ENCODE measurements around the gene SLC4A3.
A peak's percentile ranks its signal among the peaks of the same experiment; 100 is the strongest.

Gene SLC4A3, protein sequence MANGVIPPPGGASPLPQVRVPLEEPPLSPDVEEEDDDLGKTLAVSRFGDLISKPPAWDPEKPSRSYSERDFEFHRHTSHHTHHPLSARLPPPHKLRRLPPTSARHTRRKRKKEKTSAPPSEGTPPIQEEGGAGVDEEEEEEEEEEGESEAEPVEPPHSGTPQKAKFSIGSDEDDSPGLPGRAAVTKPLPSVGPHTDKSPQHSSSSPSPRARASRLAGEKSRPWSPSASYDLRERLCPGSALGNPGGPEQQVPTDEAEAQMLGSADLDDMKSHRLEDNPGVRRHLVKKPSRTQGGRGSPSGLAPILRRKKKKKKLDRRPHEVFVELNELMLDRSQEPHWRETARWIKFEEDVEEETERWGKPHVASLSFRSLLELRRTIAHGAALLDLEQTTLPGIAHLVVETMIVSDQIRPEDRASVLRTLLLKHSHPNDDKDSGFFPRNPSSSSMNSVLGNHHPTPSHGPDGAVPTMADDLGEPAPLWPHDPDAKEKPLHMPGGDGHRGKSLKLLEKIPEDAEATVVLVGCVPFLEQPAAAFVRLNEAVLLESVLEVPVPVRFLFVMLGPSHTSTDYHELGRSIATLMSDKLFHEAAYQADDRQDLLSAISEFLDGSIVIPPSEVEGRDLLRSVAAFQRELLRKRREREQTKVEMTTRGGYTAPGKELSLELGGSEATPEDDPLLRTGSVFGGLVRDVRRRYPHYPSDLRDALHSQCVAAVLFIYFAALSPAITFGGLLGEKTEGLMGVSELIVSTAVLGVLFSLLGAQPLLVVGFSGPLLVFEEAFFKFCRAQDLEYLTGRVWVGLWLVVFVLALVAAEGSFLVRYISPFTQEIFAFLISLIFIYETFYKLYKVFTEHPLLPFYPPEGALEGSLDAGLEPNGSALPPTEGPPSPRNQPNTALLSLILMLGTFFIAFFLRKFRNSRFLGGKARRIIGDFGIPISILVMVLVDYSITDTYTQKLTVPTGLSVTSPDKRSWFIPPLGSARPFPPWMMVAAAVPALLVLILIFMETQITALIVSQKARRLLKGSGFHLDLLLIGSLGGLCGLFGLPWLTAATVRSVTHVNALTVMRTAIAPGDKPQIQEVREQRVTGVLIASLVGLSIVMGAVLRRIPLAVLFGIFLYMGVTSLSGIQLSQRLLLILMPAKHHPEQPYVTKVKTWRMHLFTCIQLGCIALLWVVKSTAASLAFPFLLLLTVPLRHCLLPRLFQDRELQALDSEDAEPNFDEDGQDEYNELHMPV

DNA sequence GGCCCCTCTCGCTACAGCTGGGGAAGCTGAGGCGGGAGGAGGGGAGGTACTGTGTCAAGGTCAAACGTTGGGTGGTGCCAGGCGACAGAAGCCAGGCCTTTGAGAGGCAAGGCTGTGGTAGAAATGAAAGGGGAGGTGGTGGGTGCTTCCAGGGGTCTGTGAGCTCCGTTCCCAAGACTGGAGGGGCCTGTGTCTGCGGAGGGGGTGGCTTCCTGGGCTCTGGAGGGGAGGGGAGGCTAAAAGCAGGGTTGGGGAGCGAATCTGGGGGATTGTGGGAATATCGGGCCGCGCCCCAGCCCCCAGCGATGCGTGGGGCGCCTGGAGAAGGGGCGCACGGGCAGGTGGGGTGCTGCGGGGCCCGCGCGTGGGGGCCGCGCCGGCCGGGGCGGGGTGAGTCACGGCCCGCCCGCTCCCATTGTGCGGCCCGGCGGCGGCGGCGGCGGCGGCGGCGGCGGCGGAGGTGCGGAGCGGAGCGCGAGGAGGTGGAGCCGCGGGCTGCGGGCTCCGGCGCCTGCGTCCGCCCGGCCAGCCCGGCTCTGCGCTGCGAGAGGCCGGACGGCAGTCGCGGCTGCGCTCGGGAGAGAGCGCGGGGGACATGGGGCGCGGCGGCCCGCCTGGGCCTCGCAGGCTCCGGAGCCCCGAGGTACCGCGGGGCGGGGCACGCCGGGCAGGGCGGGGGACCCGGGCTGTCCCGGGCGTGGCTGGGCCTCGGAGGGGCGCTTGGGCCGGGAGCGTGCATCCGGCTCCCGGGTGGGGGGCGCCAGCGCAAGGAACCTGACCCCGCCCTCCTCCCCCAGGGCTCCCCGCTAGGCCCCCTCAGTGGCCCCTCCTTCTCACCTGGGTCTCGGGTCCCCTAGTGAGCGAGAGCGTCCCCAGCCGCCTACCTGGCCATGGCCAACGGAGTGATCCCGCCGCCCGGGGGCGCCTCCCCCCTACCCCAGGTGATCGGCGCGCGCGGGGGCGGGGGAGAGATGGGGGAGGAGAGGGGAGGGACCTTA, at the start of gene SLC4A3:
TSS of gene SLC4A3 (plus strand) at position 528 of the 998 bp plus-strand sequence. CDS start at position 891, 363 bp downstream.
- DNase-seq = peak in 1 of 2 experiments; percentile 8

DNA sequence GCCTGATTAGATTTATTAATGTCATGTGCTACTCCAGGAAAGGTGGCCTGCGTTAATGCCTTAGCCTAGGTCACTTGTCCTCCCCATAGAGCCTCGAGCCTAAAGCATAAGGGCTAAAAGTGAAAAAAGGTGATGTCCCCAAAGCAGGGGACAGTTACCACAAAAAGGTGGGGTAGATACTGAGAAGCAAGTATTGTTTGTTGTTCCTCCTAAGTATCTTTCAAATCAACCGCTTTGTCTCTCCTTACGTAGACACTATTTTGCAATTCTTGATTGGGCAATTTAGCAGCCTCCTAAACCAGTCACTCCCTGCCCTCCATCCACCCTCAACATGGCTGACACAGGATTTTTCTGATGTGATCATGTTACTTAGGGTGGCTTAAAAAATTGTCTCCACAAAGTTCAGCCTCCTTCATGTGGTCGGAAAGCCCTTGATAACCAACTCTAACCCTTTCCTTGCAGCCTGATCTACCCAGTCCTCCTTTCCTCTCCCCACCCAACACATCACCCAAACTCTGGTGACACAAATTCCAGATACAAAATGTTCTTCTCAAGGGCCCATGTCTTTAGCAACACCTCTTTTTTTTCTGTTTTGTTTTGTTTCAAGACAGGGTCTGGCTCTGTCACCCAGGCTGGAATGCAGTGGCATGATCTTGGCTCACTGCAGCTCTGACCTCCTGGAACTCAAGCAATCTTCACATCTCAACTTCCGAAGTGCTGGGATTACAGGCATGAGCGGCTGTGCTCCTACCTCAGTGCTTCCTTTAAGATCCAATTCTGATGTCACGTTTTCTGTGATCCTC, 48.4 kb upstream of the SLC4A3 start:
- DNase-seq = no peak

DNA sequence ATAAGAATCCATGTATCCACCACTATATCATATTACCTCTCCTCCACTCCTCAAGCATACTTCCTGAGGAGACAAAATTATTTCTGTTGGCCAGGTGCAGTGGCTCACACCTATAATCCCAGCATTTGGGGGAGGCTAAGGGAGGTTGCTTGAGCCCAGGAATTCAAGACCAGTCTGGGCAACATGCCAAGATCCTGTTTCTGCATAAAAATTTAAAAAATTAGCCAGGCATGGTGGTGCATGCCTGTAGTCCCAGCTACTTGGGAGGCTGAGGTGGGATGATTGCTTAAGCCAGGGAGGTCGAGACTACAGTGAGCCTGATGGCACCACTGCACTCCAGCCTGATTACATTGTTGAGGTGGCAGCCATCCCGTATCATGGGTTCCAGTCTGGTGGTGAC, 46.1 kb upstream of the SLC4A3 start:
- no peak for DNase-seq

DNA sequence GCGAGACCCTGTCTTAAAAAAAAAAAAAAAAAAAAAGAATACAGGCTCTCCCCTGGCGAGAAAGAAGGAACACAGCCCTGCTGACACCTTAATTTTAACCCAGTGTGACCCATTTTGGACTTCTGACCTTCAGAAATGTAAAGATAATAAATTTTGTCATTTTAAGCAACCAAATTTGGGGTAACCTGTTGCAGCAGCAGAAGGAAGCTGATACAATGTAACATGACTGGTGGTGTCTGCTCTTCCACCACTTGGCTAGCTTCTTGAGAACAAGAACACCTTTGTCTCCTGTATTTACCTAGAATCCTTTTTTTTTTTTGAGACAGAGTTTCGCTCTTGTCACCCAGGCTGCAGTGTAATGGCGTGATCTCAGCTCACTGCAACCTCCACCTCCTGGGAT, 36.3 kb upstream of the SLC4A3 start:
- no peak for DNase-seq

DNA sequence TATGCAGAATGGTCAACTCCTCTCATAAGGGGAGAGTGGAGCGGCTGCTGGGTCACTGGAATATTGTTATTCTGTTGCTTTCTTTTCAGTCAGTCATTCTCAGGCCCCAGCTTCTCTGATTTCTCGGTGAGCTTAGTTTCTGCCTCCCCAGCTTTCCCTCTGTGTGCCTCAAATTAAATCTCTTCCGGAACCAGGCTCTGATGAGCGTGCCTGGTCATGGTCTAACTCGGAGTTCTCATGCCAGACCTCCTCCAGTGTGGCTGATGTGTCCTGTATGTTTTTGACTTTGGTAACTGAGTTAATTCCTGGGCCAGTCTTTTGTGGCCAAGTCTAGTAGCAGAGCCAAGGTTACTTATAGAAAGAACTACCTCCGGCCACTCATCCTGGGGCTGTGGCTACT, 34.7 kb upstream of the SLC4A3 start:
- DNase-seq = no peak

DNA sequence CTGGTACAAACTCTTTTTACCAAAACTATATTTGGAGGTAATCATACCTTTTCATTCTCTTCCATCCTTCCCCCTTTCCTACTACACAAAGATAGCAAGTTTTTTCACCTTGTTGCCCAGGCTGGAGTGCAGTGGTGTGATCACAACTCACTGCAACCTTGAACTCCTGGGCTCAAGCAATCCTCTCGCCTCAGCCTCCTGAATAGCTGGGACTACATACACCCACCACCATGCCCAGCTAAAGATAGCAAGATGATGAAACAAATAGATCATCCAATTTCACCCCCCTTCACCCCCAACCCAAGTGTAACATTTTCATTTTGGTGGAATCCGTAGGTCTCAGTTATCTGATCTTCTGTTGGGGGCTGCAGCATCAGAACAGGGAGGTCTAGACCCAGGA, 34.3 kb upstream of the SLC4A3 start:
- DNase-seq = no peak

DNA sequence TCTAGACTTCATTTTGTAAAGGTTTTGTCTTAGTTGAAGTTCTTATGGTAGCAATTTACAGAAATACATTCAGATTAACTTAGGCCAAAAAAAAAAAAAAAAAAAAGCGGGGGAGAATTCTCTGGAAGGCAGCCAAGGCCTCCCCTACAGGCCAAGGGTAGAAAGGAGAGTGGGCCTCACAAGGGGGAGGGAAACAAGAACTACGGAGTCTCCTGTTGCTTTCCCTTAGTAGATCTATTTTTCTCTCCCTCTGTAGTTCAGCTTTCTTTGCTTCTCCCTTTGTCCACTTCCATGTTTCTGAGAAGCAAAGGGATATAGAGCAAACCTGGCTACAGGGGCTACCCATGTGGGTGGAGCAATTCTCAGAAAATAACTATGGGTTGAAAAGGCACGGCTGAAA, 32.2 kb upstream of the SLC4A3 start:
- no peak for DNase-seq

DNA sequence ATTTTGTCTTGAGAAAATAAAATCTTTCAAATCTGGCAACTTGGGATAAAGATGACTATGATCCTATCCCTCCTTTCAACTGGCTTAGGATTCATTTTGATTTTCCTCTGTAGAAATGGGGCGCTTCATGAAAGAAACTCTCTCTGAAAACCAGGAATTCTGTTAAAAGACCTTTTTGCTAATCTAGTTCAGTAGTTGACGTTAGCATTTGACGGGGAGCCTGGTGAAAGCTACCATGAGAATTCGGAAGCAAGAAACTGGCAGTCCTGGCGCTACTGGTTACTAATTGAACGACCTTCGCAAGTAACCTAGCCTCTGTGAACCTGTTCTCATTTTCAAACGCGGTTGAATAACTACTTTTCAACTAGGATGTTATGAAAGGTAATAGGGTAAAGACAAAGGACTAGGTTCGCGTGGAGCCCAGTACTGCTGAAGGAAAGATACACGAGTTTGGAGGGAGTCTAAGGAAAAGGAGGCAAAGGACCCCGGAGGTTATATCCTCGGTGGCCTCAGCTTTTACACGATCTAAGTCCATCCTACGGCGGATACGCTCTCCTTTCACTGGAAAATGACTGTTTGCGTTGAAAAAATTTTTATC, 30.4 kb upstream of the SLC4A3 start:
- DNase-seq = no peak

DNA sequence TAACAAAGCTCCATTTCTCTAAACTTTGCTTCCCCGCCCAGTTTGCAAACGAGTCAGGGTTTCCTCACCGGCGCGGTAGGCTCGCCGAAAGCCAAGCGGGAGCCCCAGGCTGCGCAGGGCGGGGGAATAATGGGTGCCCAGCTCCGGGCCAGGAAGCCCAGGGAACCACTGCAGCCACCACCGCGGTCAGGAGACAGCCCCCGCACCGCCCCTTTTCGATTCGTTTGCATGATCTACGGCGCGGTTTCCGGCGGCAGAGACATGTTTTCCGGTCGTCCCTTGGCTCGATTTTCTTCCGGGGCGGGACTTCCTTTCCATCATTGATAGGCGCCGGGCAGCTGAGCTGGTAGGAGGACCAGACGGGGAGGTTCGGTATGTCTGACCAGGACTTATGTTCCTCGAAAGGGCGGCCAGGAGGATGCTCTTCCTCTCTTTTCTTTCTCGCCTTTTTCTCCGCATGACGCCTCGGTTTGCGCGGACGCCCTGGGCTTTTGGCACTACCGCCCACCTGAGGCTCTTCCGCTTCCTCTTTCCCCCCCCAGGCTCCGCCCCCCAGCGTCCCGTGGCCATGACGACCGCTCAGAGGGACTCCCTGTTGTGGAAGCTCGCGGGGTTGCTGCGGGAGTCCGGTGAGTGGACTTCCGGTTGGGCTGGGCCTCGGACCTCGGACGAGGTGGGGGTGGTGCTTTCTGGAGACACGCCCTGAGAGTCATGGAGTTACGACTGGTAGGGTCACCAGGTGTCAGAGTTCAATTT, 29.7 kb upstream of the SLC4A3 start, which contains the start of gene STK11IP:
TSS of gene STK11IP (plus strand) at position 306 of the 756 bp plus-strand sequence. CDS start at position 569, 263 bp downstream.
- DNase-seq = peak; percentile 80 to 86

DNA sequence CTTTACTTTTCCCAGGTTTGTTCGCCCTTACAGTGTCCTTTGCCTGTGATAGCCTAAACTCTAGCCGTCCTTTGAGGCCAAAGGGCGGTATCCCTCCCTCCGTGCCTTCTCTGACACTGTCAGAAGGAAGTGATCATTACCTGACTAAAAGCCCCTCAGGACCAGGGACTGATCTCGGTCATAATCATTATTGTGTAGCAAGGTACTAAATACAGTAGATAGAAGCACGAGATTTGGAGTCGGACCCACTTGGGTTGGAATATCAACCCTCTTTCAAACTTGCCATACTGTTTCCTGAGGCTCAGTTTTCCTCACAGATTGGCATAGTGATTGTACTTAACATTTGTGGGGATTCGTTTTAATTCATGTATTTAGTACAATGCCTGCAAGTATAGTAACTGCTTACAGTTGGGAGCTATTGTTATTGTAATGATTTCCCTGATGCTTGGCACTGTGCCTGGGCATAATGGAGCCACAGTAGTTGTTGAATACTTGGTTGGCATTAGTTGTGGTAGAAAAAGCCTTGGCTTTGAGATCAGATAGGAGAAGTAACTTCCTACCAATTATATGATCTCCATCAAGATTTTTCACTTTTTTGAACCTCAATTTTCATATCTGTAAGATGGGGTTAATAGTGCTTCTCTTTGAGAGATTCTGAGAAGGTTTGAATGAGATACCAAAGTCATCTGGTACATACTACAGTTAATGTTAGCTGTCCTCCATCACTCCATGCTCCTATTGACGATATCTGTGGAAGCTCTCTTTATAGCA, 28.9 kb upstream of the SLC4A3 start:
- no peak for DNase-seq

DNA sequence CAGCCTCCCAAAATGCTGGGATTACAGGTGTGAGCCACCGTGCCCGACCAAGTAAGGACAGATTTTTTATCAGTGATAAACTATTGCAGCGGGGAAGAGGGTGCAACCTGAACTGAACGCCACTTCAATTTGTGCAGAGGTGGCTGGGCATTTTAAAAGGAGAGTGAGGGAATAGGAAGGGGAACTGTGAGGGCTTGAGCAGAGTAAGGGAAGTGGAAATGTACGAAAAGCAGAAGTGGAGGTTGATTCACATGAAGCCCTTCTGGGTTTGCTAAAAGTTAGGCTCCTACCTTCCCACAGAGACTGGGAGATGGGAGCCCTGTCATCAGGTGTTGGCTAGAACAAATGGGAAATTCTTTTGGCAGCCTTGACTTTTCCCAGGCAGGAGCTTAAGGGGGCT, 23.7 kb upstream of the SLC4A3 start:
- no peak for DNase-seq

DNA sequence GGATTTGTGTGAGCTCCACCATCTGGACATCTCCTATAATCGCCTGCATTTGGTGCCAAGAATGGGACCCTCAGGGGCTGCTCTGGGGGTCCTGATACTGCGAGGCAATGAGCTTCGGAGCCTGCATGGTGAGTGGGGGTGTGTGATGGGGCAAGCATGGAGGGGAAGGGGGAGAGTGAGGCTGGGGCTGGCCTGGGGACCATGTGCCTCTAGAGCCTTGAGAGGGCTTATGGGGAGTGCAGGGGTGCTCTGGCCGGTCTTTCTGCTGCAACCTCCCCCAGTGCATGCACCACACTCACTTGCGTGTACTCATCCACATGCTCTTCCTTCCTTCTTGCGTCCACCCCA, 21.8 kb upstream of the SLC4A3 start:
- DNase-seq = no peak

DNA sequence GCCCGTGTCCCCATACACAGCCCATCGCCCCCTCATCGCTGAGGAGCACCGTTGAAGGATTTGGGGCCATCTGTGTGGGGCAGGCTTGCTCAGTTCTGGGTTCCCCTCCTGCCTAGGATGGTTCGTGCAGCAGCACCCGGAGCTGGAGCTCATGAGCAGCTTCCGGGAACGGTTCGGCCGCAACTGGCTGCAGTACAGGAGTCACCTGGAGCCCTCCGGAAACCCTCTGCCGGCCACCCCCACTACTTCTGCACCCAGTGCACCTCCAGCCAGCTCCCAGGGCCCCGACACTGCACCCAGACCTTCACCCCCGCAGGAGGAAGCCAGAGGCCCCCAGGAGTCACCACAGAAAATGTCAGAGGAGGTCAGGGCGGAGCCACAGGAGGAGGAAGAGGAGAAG, 19.5 kb upstream of the SLC4A3 start:
- no peak for DNase-seq

DNA sequence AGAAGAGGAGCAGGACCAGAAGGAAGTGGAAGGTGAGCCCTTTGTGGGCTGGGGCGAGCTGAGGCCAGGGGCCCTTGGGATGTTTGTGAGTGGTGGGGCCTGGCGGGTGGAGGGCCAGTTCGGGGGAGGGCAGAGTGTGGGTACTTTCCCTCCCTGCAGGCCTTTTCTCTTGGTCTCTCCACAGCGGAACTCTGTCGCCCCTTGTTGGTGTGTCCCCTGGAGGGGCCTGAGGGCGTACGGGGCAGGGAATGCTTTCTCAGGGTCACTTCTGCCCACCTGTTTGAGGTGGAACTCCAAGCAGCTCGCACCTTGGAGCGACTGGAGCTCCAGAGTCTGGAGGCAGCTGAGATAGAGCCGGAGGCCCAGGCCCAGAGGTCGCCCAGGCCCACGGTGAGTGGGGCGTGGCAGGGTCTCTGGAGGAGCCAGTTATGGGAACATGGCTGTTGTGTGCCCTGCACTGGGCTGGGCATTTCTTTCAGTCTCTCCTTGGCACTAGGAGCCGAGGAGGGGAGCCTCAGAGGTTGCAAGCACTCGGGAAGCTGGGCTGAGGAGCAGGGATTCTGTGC, 18.9 kb upstream of the SLC4A3 start:
- no peak for DNase-seq

DNA sequence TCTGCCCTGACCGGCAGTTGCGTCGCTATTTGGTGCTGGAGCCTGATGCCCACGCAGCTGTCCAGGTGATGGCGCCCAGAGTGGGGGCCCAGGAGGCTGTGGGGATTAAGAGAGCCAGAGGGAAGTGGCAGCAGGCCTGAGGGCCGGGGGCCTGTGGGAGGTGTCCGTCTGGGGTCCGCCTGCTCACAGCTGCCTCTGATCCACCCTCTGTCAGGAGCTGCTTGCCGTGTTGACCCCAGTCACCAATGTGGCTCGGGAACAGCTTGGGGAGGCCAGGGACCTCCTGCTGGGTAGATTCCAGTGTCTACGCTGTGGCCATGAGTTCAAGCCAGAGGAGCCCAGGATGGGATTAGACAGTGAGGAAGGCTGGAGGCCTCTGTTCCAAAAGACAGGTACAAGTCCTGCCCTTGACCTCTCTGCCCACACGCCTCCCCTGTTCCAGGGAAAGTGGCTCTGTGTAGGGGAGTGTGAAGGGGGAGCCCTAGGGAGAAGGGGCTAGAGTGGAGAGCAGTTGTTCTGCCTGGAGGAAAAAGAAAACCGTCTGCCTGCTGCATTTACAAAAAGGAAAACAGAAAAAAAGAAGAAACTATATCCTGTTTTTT, 18.2 kb upstream of the SLC4A3 start:
- DNase-seq = no peak

DNA sequence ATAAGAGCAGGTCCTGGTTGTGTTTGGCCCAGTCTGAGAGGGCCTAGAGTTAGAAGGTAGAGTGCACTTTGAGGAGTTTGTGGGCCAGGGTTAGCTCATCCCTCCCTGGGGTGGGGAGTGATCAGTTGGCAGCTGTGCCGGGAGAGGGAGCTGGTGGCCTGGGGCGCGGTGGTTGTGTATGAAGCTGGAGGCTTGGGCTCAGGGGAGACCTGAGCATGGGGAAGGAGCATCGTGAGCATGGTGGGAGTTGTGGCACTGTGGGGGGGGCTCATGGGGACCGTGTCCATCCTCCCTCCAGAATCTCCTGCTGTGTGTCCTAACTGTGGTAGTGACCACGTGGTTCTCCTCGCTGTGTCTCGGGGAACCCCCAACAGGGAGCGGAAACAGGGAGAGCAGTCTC, 16.1 kb upstream of the SLC4A3 start:
- no peak for DNase-seq

DNA sequence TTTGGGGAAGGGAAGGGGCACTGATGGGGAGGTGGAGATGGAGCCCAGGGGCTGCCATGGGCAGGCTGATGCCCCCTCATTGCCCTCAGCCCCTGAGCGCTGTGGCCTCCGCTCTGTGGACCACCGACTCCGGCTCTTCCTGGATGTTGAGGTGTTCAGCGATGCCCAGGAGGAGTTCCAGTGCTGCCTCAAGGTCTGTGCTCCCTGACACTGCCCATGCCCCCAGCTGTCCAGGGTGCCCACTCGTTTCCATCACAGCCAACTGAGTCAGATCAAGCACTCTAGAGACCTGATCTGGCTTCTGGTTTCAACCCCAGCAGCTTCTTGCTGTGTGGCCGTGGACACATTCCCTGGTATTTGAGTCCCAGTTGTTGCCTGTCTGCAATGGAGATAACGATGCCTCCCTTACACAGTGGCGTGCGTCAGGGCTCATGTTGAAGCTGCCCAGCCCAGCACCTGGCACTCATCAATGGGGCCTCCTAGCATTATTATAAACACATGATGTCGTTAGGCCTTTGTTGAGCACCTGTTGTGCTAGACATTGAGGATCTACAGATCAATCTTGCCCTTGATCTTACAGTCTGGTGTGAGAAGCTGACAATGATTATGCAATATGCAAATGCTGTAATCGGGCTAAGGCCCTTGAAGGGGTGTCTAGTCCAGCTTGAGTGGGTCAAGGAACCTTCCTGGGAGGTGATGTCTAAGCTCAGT, 15.4 kb upstream of the SLC4A3 start:
- no peak for DNase-seq
